ENCODE data around the gene L3MBTL2.

L3MBTL2 gene

GRCh38 chr22:41215409-41215808, 10.3 kb downstream of the L3MBTL2 start:
- no peak for DNase-seq (ENCODE audit: low spot score)

GRCh38 chr22:41215926-41216325, 10.8 kb downstream of the L3MBTL2 start:
- no peak for DNase-seq (ENCODE audit: low spot score)

GRCh38 chr22:41216984-41217383, 11.9 kb downstream of the L3MBTL2 start:
- no peak for DNase-seq (ENCODE audit: low spot score)

- peak; percentile 85 for DNase-seq (ENCODE audit: low spot score)
Measured at GRCh38 chr22:41217553-41218157, 12.5 kb downstream of the L3MBTL2 start.

- no peak for DNase-seq (ENCODE audit: low spot score)
Measured at GRCh38 chr22:41222846-41223507, 17.9 kb downstream of the L3MBTL2 start.

- DNase-seq (ENCODE audit: low spot score) = no peak
Measured at GRCh38 chr22:41223535-41223934, 18.4 kb downstream of the L3MBTL2 start.

GRCh38 chr22:41226723-41227655, 21.9 kb downstream of the L3MBTL2 start:
- DNase-seq (ENCODE audit: low spot score) = no peak

GRCh38 chr22:41229215-41229614, 24.1 kb downstream of the L3MBTL2 start:
- no peak for DNase-seq (ENCODE audit: low spot score)

- DNase-seq (ENCODE audit: low spot score) = no peak
Measured at GRCh38 chr22:41229730-41230400, 24.8 kb downstream of the L3MBTL2 start.

GRCh38 chr22:41230401-41230785, 25.3 kb downstream of the L3MBTL2 start:
- no peak for DNase-seq (ENCODE audit: low spot score)

GRCh38 chr22:41231369-41231768, 26.3 kb downstream of the L3MBTL2 start:
- DNase-seq (ENCODE audit: low spot score) = no peak

GRCh38 chr22:41234815-41235695, 29.9 kb downstream of the L3MBTL2 start:
- DNase-seq (ENCODE audit: low spot score) = no peak

GRCh38 chr22:41237036-41237706, 32.1 kb downstream of the L3MBTL2 start:
- DNase-seq (ENCODE audit: low spot score) = no peak

- DNase-seq (ENCODE audit: low spot score) = peak; percentile 63
Measured at GRCh38 chr22:41237707-41238569, 32.8 kb downstream of the L3MBTL2 start.

GRCh38 chr22:41238570-41239442, 33.7 kb downstream of the L3MBTL2 start:
- DNase-seq (ENCODE audit: low spot score) = no peak

GRCh38 chr22:41239443-41240128, 34.5 kb downstream of the L3MBTL2 start:
- DNase-seq (ENCODE audit: low spot score) = no peak

- DNase-seq (ENCODE audit: low spot score) = no peak
Measured at GRCh38 chr22:41240377-41241132, 35.4 kb downstream of the L3MBTL2 start, which contains the start of gene CHADL. CHADL (minus strand) TSS chr22:41240931; CDS start chr22:41240881, 50 bp downstream.

Data from hepatic stellate cell (primary cell).